ENCODE measurements around the gene AGPAT3.

The AGPAT3 gene

GRCh38 chr21:44029460-44030087 is 164.6 kb downstream of the AGPAT3 start:
- no peak for DNase-seq

DNA sequence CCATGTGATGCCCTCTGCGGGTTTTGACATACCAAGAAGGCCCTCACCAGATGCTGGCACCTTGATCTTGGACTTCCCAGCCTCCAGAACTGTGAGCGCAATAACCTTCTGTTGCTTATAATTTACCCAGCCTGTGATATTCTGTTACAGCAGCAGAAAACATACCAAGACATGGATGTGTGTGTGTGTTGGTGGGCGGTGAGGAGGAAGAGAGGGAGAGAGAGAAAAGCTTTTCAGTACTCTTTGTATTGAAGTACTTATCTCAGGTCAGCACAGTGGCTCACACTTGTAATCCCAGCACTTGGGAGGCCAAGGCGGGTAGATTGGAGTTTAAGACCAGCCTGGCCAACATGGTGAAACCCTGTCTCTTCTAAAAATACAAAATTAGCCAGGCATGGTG is 170.2 kb downstream of the AGPAT3 start:
- no peak for DNase-seq
